Nucleus accumbens (tissue), 56 donors: Measurements from ENCODE around the gene ITGB4.

Source experiments
- DNase-seq, 56 donors: peaks; one replicate each; lab custom pipeline; 2025; lab: John Stamatoyannopoulos, UW

ITGB4 gene

GRCh38 chr17:75695830-75696271 is 25.4 kb upstream of the ITGB4 start:
- peak in 42 of 56 donors; percentile 17 to 77 (median 54) for DNase-seq

- peak in 50 of 56 donors; percentile 30 to 89 (median 75) for DNase-seq
These were observed 23.5 kb upstream of the ITGB4 start for GRCh38 chr17:75697651-75698291.

- DNase-seq = no peak
These were observed 22.6 kb upstream of the ITGB4 start for GRCh38 chr17:75698659-75699058.

DNA sequence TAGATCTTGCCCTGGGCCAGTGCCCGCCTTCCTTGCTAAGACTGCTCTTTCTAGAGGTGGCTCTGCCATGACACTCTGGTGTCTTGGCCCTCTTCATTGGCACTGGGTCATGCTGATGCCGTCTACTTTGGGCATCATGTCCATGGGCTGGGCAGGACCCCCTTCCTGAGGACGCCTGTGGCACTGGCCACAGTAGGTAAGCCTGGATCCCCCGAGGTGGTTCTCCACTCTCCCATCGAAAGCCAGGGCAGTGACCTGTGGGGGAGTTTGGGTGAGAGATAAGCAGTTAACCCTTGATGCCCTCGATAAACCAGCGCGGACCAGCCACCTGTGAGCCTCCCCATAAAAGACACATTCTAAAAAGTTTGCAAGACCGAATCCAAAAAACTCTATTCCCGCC is 20.0 kb upstream of the ITGB4 start:
- no peak for DNase-seq

GRCh38 chr17:75703191-75703590 is 18.1 kb upstream of the ITGB4 start:
- no peak for DNase-seq

DNA sequence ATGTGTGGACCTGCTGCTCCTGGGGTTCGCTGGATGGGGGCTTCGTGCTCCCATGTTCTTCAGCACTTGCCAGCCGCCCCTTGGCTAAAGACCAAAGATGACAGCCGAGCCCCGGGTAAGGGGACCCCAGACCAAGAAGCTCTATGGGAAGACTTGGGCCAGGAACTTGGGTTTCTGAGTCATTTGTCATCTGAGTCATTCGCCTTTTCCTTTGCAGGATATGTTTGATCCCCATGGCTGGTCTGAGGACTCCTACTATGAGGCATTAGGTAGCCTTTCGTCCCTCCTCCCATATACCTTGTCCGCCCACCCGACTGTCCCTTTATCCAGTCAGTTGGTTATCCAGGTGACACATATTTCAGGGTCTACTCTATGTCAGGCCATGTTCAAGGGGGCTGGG is 17.7 kb upstream of the ITGB4 start:
- DNase-seq = no peak

DNA sequence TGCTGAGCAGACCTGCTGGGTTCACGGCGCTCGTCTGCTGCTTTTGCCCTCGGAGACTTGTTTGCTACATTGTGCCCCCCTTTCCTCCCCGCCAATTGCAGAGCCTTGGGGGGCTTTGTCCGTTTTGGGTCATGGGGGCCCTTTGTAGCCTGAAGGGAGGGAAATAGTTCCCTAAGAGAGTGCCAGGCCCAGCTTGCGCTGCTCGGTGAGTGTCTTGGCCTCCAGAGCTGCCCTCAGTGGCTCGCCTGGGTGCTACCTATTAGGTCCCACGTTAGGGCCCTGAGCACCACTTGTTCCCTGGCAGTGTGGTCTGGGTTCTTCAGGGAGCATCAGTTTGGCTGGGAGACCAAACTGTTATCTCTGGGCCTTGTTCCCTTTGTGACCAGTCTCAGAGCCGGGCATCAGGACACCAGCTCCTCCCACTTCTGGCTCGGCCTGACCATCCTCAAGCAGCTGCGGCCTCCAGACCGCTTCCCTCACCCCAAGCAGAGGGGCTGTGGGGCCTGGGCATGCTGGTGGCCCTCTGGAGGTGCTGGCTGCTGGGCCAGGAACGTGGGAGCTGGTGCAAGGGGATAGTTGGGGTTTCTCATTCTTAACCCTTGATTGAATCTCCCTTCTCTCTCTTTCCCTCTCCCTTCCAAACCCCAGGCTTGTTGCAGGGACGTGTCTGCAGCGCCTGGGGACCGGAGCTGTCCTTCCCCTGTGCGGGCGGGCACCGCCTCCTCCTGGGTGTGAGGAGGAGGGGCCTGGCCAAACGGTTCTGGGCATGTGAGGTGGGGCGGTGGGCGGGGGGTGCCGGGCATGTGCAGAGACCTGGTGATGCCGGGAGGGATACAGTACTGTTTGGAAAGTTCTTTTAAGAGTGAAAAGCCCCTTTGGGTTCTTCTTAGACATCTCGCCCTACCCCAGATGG is 16.0 kb upstream of the ITGB4 start:
- peak in 12 of 56 donors; percentile 21 to 62 (median 32) for DNase-seq

DNA sequence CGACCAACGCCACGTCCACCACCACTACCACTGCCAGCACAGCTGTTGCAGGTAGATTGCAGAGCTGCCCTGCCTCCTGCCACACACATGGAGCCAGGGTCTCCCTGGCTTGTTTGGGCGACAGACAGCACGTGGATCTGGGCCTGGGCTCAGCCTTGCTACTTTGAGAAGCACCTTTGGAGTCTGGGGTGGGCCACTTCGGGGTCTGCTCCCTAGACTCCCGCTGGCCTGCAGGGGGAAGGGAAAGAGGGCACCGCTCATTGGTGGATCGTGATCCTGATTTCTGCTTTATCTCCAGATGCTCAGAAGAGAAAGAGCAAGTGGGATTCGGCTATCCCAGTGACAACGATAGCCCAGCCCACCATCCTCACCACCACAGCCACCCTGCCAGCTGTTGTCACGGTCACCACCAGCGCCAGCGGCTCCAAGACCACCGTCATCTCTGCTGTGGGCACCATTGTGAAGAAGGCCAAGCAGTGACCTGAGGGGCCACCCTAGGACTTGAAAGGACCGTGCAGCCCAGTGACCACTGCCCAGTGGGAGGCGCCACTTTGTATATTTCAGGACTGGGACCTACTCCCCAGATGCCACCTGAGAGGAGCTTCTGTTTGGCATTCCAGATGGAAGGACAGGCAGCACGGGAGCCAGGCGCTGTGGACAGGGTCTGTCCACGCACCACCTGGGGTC is 15.1 kb upstream of the ITGB4 start:
- no peak for DNase-seq

DNA sequence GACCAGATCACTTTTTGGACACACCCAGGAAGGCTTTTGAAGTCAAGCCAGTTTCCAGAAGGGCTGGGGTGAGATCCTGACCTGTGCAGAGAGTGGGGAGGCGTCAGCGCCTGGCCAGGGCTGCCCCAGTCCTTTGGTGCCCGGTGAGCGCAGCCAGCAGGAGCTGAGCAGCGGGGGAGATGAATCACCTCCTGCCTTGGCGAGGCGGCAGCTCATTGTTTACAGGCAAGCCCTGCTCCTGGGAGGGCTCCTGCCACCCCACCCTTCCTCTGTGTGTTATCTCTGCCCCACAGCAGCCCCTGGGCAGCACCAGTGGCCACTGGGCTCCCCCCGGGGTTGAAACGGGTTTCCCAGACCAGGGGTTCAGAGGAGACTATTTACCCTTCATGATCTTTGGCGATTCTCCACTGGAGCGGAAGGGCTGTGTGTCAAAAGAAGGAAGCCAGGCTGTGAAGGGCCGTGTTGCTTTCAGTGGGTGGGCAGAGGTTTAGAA is 14.1 kb upstream of the ITGB4 start:
- DNase-seq = no peak

GRCh38 chr17:75712446-75712845 is 8.8 kb upstream of the ITGB4 start:
- DNase-seq = no peak

- no peak for DNase-seq
These were observed 1.5 kb upstream of the ITGB4 start for GRCh38 chr17:75719732-75720131.

GRCh38 chr17:75721463-75722011 is 278 bp downstream of the ITGB4 start:
- DNase-seq = peak in 1 of 56 donors; percentile 38

DNA sequence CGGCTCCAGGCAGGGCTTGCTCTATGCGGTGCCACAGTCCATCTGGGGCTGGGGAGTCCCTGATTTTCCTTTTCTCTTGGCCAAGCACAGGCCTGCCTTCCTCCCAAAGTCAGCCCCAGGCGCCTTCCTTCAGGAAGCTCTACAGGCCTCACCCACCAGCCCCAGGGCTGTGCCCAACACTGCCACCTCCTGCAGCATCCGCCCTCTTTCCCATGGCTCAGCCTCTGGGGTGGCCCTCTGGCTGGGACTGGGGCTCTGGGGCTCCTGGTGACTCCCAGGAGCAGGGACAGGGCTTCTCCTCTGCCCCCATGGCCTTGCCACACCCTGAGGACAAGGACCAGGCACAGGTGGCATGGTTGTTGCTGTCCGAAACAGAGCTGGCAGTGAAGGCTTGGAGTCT is 817 bp downstream of the ITGB4 start:
- peak in 4 of 56 donors; percentile 11 to 24 (median 20) for DNase-seq

- DNase-seq = no peak
These were observed 1.4 kb downstream of the ITGB4 start for GRCh38 chr17:75722542-75723095.

DNA sequence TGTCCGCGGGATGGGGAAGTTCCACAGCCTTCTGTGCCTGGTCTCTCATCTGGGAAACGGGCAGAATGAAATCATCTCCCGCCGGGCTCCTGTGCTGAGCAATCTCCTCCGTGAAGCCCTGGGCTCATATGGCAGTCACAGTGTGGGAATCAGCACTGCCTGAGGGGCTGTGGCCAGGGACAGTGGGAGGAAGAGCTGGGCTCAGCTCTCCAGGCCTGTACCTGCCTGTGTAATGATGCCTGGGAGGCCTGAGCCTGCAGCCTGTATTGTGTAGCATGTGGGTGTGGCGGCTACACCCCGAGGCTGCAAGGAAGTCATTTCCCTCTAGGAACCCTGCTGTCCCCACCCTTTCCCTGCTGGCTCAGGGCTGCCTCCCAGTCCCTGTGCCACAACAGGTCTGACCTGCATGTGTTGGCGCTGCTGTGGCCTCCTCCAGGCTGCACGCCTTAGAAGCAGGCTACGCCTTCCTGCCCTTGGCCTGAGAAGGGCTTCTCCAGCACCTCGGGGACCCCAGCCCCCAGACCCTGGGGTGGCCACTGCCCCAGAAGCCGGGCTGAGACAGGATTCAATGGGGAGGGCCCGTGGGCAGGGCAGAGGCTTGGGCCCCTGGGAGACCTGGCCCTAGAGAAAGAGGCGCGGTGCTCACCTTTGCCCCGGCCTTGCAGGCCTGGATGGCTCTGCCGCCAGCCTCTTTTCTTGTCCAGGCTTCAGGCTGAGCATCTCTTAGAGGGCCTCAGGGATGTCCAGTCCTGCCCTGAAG is 2.1 kb downstream of the ITGB4 start:
- DNase-seq = no peak

- DNase-seq = no peak
These were observed 3.1 kb downstream of the ITGB4 start for GRCh38 chr17:75724016-75725003.

- no peak for DNase-seq
These were observed 4.2 kb downstream of the ITGB4 start for GRCh38 chr17:75725504-75725903.

- no peak for DNase-seq
These were observed 6.1 kb downstream of the ITGB4 start for GRCh38 chr17:75727391-75727790.
